GM18907 (cell line): ENCODE measurements around the gene NR2F2.

Source experiments
- ATAC-seq: cut with Tn5 transposase; IDR thresholded peaks from one replicate; pipeline ENCODE4 v1.9.1; 2021; ENCODE audit warnings: mild to moderate bottlenecking, moderate library complexity; ENCODE audit not compliant: unreplicated experiment

Gene NR2F2

DNA sequence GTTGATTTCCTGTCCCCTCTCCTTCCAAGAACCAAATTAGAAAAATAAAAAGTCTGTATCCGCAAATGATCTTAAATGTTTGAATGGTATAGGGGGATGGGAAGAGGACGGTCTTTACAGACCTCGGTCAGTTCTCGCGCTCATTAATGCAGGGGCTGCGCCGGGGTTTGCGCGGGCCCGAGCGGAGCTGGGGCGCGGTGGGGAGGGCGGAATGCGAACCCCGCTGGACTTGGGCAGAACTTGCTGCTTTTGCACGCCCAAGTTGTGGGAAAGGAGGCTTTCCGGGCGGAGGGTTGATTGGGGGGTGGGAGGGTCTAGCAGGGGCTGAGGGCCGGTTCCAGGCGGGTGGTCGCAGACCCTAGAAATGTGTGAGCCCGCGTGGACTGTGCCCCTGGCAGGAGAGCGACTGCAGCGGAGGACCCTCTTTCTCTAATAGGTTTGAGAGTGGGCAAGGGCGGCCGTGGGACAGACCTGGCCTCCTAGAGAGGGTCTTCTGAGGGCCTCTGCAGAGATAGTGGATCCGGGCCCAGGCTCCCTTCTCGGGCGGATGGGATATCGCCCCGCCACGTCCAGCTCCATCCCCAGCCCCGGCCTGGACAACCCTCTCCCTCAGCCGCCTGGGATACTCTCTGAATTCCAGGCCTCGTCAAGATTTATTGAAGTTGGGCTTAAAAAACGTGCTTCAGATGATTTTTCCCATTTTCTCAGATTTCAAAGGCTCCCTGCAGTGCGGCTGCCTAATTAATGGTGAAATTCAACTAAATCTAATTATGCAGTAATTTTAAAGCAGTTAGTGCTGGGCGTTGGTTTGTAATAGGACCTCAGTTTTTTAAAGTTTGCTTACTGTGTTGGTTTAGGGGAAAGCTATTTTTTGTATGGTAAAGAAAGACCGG is 11.3 kb downstream of the NR2F2 start:
- no peak for ATAC-seq

GRCh38 chr15:96342406-96343112 is 12.1 kb downstream of the NR2F2 start:
- ATAC-seq: no peak

DNA sequence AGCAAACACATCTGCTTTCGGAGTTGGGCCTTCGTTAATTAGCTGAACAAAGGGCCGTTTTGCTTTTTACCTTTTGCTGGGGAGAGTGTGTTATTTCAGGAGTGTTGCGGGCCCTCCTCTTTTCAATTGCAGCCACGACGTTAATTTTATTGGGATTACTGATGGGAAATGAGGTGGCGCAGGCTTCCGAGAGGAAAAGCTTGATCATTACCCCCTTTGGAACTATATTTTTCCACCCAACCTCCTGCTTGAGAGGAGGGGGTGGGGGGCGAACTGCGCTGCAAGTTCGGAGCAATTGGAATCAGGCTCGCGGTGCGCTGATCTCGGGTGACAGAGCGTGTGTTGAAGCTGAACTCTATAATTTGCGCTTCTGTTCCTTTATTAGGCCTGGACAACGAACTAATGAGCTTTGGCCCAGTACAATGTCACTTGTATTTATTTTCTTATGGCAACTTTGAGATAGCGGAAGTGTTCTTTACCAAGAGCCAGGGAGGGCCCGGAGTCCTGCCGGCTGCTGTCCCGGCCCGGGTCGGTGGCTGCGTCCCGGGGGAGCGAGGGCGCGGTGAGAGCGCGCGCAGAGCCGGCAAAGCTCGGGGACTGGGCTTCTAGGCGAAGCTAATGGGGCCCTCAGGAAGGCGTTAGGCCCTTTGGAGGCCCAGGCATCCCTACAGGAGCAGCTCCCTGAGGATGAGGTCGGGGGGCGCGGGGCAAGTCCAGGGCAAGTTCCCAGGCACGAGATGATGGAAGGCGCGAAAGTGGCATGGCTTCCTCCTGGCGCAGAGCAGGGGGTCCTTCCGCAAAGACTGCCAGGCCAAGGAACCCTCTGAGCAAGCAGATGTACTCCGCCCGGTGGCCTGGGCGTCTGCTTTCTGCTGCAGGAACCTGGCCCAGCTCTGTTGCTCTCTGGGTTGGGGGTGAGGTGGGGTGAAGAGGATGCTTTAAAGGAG is 12.9 kb downstream of the NR2F2 start:
- no peak for ATAC-seq

DNA sequence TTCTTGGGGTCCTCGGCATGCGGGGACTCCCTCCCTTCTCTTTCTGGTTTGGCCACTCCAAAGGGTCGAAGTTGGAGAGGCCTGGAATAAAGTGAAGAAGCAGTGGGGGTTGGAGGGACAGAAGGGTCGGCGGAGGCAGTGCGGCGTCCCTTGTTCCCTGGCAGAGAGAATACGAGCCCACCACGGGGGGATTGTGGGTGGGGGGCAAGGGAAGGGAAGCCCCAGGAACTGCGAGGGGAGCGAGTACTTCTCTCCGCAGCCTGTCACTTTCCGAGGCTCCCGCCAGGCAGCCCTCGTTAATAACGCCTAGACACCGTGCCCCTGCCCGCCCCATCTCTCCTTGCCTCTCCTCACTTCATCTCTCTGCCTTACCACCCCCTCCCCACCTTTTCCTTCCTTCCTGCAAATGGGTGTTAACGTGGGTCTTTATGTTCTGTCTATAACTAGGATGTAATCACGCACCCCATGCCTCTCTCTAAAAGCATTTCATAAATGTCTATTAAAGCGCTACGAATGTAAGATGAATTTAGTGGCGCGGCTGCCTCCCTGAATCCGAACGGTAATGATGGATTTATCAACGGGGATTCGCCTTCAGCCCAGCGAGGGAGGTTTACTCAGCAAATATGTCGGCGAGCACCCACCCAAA is 13.7 kb downstream of the NR2F2 start:
- no peak for ATAC-seq

DNA sequence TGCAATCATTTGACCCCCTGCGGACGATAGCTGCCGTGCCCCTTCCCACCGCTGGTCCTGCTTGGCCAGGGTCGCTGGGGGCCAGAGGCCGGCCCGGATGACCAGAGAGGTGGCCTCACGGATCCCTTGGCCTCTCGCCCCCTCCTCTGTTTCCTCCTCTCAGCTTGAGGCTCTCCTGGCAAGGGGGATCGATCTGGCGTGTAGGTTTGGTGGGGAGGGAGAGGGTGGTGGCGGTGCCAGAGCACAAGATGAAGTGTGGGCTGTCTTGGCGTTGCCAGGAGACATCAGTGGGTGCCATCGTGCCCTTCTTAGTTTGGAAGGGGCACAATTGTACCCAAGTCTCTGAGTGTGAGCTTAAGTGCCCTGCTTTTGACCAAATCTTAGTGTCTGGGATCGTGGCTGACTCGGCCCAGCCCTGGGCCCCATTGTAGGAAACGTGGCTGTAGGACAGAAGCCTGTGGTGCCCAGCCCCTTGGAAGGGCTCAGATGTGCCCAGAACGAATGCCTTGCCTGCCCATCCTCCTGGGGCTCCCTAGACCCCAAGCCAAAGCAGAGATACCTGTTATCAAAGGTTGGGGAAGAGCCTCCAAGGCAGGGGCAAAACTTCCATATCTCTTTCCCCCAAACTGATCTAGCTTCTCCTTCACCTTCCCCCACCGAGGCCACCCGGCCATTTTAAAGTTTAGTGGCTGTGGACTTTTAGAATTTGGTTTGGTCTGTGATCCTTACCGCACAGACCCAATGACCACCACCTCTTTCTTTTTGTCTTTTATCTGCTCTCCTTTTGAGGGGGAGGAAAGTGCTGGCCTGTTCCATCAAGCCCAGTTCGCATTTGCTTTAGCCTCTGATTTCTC is 14.4 kb downstream of the NR2F2 start:
- ATAC-seq: no peak

DNA sequence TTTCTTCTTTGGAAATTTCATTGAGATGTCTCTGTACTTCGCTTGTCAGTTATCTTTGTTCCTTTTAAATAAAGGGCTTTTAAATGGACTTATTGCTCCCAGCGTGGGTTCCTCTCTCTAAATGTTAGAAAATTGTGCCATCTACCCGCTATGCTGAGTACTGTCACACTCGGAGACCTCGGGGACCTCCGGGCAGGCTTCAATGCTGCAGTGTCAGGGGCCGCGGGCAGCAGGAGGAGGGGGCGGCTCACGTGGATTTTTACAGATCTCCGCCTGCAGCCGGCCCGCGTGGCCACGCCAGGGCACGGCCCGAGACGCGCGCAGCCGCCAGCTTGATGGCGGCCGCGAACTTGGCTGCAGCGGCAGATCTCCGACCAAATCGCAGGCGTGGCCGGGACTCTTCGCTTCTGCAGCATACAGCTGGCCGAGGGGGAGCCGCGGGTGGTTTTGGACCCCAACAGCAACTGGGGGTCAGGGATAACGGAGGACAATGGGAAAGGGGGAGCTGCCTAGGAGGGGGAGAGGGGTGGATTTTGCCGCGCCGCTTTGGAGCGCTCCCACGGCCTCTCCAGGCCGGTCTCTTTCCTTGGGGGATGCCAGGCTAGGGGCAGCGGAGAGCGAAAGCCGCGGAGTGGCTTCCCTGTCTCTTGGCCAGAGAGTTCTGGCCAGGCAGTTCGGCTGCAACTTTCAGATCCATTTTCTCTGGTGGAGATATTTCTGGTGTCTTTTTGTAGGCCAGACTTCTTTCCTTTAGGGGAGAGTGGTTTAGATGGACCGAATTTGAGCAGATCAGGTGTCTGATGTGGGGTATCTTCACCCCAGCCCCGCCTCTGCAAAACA is 15.3 kb downstream of the NR2F2 start:
- peak; percentile 73 for ATAC-seq

GRCh38 chr15:96346409-96346970 is 16.0 kb downstream of the NR2F2 start:
- no peak for ATAC-seq

- no peak for ATAC-seq
Measured at GRCh38 chr15:96347181-96348111, 16.9 kb downstream of the NR2F2 start.

GRCh38 chr15:96348112-96349027 is 17.9 kb downstream of the NR2F2 start:
- ATAC-seq: no peak

DNA sequence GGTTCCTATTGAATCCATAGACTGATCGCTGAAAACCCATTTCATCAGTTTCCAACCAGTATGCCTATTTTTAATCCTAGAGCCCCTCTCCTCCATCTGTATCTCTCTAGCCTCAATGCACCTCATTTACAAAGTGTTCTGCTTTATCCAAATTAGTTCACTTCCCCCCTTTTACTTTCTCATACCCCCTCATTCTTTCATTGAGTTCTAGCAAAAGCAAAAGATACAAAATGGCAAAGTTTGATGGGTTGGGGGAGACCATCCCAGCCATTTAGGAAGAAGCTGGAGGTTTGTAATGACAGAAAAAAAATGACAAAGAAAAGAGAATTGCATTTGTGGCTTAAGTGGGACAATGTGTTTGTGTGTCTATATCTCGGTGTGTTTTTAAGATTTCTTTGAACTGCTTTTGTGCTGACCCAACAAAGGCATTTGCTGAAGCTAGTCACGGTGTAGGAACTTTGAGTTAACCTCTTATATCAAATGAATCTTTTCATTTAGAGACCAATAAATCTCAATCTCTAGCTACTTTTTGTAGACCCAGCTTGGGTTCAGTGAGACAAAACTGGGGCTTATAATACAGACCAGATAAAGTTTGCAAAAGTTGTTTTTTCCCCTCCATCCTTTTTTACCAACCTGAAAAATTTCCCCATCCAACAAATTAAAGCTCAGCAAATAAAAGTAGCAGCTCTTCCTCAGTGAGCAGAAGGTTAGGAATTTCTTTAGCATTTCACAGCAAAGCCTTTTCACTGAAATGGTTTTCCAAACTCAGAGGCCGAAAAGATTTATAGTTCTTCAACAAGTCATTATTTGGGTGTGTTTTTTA is 18.7 kb downstream of the NR2F2 start:
- no peak for ATAC-seq

GRCh38 chr15:96349857-96350720 is 19.6 kb downstream of the NR2F2 start:
- no peak for ATAC-seq

GRCh38 chr15:96350934-96351724 is 20.6 kb downstream of the NR2F2 start:
- no peak for ATAC-seq

DNA sequence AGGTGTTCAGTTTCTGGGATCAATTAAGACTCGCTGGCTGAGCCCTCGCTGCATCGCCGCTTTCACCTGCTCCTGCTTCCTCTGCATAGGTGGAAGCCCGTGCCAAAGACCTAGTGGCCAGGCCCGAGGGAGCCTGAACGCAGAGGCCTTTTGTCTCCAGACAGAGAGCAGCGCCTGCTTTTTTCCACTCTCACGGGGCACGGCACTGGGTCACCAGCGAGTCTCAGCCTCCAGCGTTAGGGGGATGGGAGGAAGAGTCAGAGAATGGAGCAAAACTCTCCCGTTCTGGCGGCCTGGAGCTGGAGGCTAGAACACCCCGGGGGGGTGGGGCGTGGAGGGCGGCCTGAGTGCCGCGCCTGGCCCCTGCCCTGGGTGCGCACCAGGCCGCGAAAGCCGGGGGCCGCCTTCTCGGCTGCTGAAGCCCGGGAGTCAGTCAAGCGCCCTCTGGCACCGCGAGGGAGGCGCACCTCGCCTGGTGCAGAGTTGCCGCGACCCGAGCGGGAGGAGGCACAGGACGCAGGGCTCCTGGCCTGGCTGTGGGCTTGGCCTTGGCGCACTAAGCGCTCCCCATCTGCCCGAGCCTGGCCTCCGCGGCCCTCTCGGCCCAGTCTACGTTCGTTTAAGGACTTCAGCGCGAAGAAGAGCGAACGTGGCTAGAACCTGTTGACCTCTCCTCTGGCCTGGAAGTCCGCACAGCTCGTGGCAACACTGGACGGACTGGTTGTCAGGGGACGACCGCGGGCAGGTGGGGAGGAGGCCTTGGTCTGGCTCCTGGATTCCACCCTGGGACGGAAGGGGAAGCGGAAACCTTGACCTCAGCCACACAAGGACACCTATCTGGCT is 21.5 kb downstream of the NR2F2 start:
- ATAC-seq: peak; percentile 23
